NCI-H146 treated with DMSO at 0.1 percent for 48 hours (cell line): ENCODE data around the gene GDF11.

Experiments
- DNase-seq: peaks from one replicate; lab custom pipeline; 2025; ENCODE audit not compliant: unreplicated experiment; lab: John Stamatoyannopoulos, UW

The GDF11 gene

DNA sequence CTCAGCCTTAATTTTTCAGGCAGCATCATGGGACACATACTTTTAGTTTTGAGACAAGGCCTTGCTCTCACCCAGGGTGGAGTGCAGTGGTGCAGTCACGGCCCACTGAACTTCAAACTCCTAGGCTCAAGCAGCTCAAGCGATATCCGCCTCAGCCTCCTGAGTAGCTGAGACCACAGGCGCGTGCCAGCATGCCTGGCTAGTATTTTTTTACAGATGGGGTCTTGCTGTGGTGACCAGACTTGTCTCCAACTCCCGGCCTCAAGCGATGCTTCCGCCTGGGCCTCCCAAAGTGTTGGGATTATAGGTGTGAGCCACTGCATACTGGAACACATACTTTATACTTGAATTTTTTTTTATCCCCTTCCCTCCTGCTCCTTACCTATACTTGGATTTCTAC, 20.0 kb upstream of the GDF11 start:
- DNase-seq: no peak

- no peak for DNase-seq
These were observed 19.3 kb upstream of the GDF11 start for GRCh38 chr12:55723516-55724225.

- peak; percentile 9 for DNase-seq
These were observed 18.5 kb upstream of the GDF11 start for GRCh38 chr12:55724226-55724939.

DNA sequence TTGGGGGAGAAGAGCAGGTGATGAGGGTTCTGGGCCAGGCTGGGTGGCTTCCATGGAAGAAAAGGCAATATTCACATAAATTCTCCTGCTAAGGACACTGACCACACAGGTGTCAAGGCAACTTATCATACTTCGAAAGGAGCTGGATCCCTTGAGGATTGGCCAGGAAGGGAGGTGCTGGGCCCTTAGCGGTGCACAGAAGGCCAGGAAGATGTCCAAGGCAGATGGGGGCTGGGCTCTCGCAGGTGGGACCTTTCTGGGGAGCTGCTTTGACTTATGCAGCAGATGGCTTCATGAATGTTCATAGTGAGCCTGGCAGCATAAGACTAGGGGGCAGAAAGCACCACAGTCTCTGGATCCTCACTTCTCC, 18.0 kb upstream of the GDF11 start:
- DNase-seq: no peak

DNA sequence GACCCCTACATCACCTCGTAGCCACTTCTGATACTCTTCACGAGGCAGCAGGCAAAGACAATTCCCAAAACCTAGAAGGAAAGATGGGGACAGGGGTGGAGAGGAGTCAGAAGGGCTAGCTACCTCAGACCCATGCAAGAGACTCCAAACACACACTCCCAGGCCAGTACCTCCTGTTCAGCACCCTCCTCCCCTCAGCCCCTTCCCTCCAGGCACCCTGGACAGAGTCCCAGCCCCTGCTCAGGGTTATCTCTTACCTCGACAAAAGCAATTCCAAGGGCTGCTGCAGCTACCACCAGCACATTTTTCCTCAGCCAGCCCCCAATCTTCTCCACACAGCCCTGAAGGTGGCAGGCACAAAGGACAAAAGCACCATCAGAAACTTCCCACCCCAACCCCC, 17.4 kb upstream of the GDF11 start:
- no peak for DNase-seq

- no peak for DNase-seq
These were observed 16.0 kb upstream of the GDF11 start for GRCh38 chr12:55726971-55727370.

- peak; percentile 32 for DNase-seq
These were observed 15.2 kb upstream of the GDF11 start for GRCh38 chr12:55727643-55728185.

GRCh38 chr12:55728186-55728938, 14.6 kb upstream of the GDF11 start:
- DNase-seq: peak; percentile 23

DNA sequence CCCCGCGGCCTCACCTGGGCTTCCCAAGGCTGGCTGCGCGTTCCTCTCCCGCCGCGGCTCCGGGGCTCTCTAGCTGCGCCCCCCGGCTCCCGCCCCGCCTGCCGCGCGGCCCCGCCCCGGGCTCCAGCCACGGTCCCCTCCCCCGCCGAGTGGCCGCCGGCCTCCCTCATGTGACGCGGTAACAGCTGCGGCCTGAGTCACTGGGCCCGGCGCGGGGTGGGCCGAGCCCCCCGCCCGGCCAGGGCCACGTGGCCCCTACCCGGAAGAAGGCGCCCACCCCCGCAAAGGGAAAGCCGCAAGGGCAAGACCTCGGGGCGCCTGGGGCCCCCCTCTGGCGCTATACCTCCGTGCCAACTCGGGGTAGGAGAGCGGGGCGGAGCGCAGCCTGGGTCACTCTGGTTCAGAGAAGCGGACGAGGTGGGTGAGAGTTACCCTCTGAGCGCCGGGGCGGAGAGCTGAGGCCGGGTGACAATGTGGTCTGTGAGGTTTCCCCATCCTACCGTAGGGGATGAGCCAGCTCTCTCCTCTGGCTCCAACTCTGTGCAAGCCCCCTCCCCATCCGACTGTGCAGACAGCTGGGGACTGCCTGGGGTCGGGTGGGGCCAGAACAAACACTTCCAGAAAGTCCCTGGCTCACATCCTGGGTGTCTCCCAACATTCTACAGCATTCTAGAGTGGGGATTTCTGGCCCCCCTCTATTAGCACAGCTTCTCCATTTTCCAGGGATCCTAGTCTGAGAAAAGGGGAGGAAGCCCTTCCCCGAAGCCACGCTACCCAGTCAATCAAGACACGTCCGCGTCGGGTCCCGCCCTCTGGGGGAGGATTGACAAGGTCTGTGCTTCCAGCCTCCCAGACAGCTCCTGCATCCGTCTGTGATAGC, 13.7 kb upstream of the GDF11 start, which contains the start of gene CD63:
Gene CD63 (minus strand): TSS at position 71 of the 880 bp plus-strand sequence. CDS start 668 bp downstream, outside the sequence.
- peak; percentile 79 for DNase-seq

DNA sequence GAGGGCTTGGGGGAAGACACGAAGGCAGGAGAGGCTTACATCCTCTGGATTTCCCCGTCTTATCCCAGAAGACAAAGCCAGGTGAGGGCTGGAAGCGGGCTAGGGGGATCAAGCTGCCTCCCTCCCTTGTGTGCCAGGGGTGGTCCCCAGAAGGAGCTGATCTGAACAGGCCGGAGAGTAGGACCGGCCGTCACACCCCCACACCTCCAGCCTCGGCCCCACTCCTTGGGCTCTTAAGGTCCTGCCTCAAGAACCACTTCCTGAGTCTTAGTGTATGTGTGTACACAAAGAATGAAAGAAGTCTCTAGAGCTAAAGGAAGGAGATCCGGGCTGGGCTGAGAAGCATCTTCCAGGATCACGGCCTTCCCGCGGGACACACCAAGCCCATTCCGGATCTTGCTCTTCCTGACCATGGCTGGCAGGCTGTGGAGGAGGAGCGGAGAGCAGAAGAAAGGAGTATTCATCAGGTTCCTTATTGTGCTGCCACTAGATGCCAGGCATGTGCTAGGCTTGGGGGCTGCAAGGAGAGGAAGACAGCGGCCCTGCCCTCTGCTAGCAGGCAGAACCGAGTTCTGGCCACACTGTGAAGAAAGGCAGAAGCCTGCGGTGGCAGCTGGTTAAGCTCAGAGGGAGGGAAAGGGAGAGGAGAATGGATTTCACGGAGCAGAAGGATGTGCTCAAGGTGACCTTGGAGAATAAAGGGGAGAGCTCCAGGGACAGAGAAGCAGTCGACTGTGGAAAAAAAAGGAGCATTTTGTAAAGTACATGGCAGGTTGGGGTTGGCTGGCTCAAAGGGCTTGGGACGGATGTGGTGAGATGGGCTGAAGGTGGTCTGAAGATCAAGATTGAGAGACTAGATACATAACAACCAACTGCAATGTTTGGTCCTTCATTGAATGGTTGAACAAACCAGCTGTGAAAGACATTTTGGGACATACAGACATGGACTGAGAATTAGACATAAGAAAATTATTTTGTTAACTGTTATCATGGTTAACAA, 12.8 kb upstream of the GDF11 start:
- peak; percentile 43 for DNase-seq

DNA sequence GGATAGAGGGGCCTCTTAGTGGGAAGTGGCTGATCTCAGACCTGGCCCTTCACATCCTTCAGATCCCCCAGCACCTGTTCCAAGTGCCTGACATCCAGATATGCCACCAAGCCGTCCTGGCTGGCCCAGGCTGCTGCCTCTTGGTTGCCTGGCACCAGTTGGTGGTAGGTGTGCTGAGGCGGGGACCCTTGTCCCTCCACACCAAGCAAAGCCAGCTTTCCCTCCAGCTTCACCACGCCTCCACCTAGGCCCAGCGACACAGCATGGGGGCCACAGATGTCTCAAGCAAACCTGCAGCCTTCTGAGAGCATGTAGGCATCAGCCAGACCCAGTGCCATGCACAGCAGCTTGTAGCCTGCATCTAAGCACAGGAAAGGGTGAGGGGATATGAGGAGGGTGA, 10.6 kb upstream of the GDF11 start:
- DNase-seq: no peak

DNA sequence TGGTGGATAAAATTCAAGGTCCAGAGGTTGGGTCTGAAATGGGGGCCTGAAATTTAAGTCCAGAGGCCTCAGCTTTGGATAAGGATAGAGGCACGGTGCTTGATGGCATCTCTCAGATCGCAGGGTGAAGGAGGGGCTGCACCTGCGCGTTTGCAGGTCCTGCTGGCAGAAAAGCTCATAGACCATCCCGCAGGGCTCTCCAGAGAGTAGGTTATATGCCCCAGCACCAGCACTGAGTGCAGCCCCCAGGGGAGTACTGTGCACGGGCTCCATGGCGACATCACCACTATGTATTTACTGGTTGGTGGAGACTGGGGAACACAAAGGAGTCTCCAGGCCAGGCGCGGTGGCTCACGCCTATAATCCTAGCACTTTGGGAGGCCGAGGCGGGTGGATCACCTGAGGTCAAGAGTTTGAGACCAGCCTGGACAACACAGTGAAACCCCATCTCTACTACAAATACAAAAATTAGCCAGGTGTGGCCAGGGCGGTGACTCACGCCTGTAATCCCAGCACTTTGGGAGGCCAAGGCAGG, 9.8 kb upstream of the GDF11 start:
- DNase-seq: no peak

GRCh38 chr12:55733858-55734257, 9.1 kb upstream of the GDF11 start:
- no peak for DNase-seq

DNA sequence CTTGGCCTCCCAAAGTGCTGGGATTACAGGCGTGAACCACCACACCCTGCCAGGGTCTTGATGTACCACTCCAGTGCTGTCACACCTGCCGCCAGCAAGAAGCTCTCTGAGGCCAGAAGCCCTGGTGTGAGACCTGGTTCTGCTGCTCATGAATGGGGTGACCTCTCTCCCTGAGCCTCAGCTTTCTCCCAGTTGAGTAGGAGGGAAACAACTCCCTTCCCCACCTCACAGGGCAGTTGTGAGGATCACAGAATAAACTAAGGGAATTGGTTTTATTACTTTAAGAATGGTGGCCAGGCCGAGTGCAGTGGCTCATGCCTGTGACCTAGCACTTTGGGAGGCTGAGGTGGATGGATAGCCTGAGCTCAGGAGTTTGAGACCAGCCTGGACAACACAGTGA, 8.3 kb upstream of the GDF11 start:
- no peak for DNase-seq

GRCh38 chr12:55736076-55736475, 6.8 kb upstream of the GDF11 start:
- DNase-seq: no peak

- peak; percentile 81 for DNase-seq
These were observed 5.9 kb upstream of the GDF11 start for GRCh38 chr12:55736780-55737580.

- DNase-seq: peak; percentile 22
These were observed 5.3 kb upstream of the GDF11 start for GRCh38 chr12:55737581-55738122.
